GM12872 (cell line): Measurements from ENCODE around the gene LRSAM1.
A peak's percentile ranks its signal among the peaks of the same experiment; 100 is the strongest.

ENCODE experiments used
- TF ChIP-seq, protein P1 (sequence below): IDR thresholded peaks from 3 replicates; pipeline ENCODE4 v1.5.1; 2011; ENCODE audit warnings: low read depth, mild to moderate bottlenecking, low read length, moderate library complexity; ENCODE audit not compliant: insufficient read depth

Gene LRSAM1

DNA sequence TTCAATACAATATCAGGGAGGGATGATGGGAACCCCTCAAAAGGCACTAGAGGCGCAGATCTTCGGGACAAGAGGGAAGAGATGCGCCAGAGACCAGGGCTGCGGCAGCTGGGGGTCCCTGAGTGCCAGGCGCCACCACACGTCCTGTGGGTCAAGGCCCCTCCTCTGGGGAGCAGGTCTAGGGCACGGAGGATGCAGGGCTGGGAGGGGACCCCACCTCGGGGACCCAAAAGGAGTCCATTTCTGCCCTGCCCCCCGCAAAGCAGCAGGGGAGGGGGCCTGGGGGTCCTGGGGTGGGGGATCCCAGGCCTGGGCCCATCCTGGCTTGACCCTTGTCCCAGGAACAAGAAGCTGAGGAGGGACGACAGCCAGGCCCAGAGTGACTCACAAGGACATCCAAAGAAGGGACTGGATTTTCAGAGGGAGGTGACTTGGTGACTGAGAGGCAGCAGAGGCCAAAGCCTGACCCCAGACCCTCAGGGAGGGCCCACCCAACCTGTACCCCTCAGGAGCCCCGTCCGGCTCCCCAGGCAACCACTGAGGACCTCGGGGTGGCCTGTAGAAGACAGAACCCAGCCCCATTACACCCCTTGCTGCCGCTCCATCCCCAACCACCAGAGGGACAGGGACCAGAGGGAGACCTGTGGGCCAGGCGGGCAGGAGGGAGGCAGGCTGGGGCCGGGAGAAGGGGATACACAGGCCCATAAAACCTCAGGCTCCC, 54.2 kb downstream of the LRSAM1 start:
- TF ChIP-seq, protein P1, sequence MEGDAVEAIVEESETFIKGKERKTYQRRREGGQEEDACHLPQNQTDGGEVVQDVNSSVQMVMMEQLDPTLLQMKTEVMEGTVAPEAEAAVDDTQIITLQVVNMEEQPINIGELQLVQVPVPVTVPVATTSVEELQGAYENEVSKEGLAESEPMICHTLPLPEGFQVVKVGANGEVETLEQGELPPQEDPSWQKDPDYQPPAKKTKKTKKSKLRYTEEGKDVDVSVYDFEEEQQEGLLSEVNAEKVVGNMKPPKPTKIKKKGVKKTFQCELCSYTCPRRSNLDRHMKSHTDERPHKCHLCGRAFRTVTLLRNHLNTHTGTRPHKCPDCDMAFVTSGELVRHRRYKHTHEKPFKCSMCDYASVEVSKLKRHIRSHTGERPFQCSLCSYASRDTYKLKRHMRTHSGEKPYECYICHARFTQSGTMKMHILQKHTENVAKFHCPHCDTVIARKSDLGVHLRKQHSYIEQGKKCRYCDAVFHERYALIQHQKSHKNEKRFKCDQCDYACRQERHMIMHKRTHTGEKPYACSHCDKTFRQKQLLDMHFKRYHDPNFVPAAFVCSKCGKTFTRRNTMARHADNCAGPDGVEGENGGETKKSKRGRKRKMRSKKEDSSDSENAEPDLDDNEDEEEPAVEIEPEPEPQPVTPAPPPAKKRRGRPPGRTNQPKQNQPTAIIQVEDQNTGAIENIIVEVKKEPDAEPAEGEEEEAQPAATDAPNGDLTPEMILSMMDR = peak; percentile 67

DNA sequence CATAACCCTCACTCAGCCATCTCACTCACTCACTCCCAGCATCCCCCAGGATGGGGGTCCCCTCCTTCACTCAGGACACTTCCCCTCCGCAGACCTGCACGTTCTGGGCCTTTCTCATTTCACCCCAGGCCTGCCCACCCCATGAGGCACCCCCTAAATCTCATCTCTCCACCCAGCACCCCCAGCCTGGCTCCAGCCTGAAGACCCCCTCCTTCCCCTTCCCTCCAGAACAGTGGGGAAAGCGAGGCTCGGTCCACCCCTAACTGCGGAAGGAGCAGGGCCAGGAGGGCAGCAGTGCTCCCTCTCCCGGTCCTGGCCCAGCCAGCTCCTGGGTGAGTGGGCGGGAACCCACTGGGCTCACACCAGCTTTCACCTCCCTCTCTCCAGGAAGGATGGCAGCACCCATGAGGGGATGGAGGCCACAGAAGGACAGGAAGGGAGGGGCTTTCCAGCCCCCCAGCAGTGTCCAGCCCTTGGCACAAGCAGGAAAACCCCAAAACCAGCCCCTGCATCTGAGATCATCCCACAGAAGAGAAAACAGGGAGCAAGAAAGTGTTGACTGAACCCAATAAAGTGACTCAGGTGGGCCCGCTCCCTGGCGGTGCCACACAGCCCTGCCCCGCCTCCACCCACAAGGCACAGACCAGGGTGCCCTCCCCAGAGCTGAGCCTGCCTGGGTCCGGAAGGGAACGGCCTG, 55.0 kb downstream of the LRSAM1 start:
- TF ChIP-seq, protein P1 = no peak

DNA sequence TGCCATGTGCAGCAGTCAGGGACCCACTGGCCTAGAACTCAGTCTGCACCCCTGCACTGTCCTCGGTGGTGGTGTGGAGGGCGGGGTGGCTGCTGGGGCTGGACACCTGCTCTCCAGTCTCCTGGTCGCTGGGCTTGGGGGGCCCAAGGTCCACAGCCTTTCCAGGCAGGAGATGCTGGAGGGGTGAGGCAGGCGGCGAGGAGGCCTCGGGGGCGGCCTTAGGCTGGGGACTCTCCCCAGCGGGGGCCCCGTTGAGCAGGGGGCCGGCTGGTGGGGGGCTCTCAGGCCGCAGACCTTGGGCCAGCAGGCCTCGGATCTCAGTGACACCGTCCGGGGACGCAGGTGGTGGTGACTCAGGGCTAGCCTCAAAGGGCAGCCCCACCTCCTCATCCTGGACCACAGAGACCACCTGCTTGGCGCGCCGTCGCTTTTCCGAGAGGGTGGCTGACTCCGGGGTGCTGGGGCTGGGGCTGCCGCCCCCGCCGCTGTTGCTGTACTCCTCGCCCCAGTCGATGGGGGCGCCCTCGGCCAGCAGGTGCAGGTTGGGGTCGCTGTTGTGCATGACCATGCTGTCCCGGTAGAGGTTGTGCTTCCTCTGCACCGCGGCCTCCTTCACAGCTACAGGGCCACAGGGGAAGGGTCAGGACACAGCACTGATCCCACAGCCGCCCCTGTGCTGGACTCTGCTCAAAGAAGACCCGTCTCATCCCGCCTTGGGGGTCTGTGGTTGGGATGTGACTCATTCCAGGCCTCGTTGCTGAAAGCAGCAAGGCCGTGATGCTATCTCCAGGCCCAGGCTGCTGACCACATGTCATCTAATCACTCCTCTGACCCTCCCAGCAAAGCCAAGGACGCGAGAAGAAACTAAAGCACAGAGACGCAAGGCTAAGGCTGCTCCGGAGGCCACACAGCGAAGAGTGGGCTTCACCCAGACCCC, 55.8 kb downstream of the LRSAM1 start:
- TF ChIP-seq, protein P1 = no peak

DNA sequence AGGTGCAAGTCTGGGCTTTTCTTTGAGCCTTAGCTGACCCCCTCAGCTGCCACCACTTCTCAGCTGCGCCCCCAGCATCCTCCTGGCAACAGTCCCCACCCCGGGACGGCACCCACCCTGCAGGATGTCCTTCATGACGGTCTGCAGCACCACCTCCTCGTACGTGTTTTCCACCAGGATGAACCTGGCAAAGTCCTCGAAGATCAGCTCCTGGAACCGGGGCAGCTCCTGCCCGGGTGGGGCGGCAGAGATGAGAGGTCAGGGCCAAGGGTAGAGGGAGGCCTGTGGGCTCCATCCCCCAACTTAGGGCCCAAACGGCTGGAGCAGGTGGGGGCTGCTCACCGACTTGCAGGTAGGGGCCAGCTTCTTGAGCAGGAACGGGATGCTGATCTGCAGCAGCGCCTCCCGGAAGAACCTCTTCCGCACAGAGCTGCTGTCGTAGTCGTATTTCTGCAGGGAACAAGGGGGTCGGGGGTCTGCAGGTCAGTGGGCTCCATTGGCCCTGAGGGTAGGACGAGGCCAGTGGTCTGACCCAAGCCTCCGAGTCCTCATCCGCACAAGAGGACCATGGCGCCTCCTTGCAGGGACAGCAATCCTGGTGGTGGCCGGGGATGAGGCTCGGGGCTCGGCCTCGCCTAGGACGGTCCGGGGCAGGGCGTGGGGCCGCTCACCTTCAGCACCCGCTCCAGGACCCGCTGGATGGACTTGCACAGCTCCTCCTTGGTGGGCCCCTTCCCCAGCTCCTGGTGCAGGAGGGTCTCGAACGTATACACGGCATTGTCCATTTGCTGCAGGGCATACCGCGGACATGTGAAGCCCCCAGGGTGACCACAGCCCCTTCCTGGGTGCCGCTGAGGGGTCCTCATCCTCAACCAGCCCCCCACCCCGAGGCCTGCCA, 56.7 kb downstream of the LRSAM1 start:
- TF ChIP-seq, protein P1 = no peak

DNA sequence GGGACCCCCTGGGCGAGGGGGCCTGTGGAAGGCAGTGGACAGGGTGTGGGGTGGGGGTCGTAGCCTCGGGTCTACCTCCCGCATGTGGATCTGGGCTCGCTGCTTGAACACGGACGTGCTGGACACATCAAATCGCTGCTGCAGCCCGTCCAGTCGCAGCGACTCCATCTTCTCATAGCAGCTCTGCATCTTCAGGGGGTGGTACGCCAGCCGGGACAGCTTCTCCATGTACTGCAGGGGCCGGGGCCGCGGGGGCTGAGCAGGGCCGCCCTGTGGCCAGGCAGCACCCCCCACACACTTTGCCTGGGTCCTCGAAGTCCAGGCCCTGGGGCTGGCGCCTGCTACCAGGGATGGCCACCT, 57.6 kb downstream of the LRSAM1 start:
- TF ChIP-seq, protein P1 = no peak

DNA sequence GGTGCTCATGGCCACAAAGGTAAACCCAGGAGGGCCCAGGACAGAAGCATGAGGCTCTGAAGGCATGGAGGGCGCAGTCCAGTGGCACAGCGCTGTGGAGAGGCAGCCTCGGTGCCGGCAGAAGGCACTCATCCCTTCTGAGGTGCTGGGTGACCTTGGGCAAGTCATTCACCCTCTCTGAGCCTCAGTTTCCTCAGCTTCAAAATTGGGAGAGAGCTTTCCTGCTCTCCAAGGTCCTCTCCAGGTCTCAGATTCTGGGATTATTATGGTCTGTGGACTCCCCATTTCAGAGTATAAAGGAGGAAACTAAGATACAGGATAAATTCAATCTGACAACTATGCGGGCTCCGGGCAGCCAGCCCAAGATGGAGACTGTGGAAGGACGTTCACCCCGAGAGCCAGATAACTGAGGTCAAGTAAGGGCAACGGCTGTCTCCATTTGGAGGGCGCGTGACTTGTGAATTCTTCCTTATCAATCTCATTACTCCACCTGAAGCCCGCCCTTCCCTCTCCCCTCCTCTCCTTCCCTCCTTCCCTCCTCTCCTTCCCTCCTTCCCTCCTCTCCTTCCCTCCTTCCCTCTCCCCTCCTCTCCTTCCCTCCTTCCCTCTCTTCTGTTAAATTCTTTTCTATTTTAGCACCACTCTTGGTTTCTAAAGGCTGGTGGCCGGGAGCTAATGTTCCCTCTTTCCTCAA, 58.1 kb downstream of the LRSAM1 start:
- TF ChIP-seq, protein P1 = no peak
